RWPE2 (cell line): Measurements from ENCODE around the gene NEDD4L.

Experiments used
- ATAC-seq: fragments of 200-7000 bp; cut with Tn5 transposase; 3 replicates; pipeline ENCODE4 v1.9.1; 2021; ENCODE audit warnings: low read depth
- DNase-seq: peaks from one replicate; pipeline ENCODE4 v3.0.0-alpha.2; 2020; ENCODE audit warnings: low spot score
- H3K27ac ChIP-seq: fragments of 450-650 bp; 2 replicates; pipeline ENCODE4 v1.5.1; 2017; ENCODE audit warnings: mild to moderate bottlenecking; ENCODE audit not compliant: poor library complexity, severe bottlenecking
- H3K27me3 ChIP-seq: fragments of 250-450 bp; sonication (Bioruptor Pico); 2 replicates; pipeline ENCODE4 v1.5.1; 2021; ENCODE audit warnings: mild to moderate bottlenecking, moderate library complexity; ENCODE audit not compliant: insufficient read depth, poor library complexity, severe bottlenecking
- H3K36me3 ChIP-seq: fragments of 250-450 bp; sonication (Bioruptor Pico); 2 replicates; pipeline ENCODE4 v1.5.1; 2020; ENCODE audit warnings: low read depth, mild to moderate bottlenecking, moderate library complexity
- H3K4me1 ChIP-seq: fragments of 250-450 bp; sonication (Bioruptor Pico); 2 replicates; pipeline ENCODE4 v1.5.1; 2021; ENCODE audit warnings: mild to moderate bottlenecking, moderate library complexity; ENCODE audit not compliant: insufficient read depth, poor library complexity, severe bottlenecking
- H3K4me3 ChIP-seq: fragments of 250-450 bp; sonication (Bioruptor Pico); 2 replicates; pipeline ENCODE4 v1.5.1; 2021; ENCODE audit warnings: mild to moderate bottlenecking, moderate library complexity; ENCODE audit not compliant: severe bottlenecking
- H3K9me3 ChIP-seq: fragments of 250-450 bp; sonication (Bioruptor Pico); 2 replicates; pipeline ENCODE4 v1.5.1; 2021; ENCODE audit warnings: mild to moderate bottlenecking, moderate library complexity; ENCODE audit not compliant: severe bottlenecking
- TF ChIP-seq, protein P1 (sequence below): fragments of 450-650 bp; IDR thresholded peaks from one replicate; pipeline ENCODE4 v1.5.1; 2017; ENCODE audit warnings: mild to moderate bottlenecking, moderate library complexity; ENCODE audit not compliant: poor library complexity, severe bottlenecking

Gene NEDD4L

DNA sequence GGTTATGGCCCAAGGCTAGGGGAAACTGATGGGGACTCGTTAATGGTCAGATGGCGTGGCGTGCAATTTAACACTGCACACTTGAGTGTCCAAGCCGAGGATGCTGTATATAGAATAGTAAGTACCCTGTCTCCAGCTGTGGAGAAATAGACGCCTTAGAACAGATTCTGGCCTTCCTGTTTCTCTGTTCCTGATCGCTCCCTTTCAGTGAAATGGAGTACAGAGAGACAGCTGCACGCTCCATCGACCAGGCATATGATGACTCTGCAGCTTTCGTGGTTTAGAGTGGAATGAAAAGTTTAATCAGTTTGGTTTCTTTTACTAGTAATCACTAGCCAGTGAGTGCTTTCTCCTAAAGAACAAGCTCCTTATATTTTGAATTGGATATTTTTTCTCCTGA is 213.4 kb downstream of the NEDD4L start:
- Histone ChIP-seq H3K4me3 (no peak overlapping the region), H3K4me1 (peaks cover 37% of the 10 kb centered on the region), H3K9me3 (no peaks in the 10 kb centered on the region), H3K27me3 (no peaks in the 10 kb centered on the region), H3K27ac (no peak overlapping the region), H3K36me3 (peaks cover 60% of the 10 kb centered on the region)
- TF ChIP-seq, protein P1, sequence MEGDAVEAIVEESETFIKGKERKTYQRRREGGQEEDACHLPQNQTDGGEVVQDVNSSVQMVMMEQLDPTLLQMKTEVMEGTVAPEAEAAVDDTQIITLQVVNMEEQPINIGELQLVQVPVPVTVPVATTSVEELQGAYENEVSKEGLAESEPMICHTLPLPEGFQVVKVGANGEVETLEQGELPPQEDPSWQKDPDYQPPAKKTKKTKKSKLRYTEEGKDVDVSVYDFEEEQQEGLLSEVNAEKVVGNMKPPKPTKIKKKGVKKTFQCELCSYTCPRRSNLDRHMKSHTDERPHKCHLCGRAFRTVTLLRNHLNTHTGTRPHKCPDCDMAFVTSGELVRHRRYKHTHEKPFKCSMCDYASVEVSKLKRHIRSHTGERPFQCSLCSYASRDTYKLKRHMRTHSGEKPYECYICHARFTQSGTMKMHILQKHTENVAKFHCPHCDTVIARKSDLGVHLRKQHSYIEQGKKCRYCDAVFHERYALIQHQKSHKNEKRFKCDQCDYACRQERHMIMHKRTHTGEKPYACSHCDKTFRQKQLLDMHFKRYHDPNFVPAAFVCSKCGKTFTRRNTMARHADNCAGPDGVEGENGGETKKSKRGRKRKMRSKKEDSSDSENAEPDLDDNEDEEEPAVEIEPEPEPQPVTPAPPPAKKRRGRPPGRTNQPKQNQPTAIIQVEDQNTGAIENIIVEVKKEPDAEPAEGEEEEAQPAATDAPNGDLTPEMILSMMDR: no peak
- DNase-seq: no peak
- ATAC-seq: no peak

DNA sequence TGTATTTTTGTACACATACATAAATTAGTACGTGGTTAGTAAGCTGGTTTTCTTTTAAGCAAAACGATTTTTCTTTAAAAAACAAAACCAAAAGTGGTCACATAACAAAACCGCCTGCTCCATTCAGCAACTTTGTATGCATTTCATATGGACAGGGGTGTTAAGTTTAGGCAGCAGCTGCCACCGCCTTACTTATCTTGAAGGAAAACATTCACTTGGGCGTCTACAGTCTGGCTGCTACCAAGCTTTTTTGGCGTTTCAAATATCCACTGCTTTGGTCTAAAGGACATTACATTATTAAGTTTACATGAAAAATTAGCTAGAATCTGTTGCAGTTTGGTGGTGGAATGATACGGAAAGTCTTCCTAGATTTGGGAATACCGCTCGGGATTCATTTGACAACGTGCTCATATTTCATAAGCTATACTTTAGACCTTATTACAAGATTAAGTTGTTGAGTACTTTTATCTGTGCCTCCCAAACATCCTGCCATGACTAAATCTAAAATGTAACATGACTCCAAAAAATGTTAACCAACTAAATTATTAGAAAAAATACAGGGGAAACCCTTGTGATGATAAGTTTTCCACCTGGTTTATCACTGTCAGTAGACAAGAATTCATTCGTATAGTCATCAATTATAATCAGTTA is 214.8 kb downstream of the NEDD4L start:
- TF ChIP-seq, protein P1: no peak
- DNase-seq: no peak
- Histone ChIP-seq H3K4me3 (no peak overlapping the region), H3K36me3 (peaks cover 47% of the 10 kb centered on the region), H3K9me3 (no peaks in the 10 kb centered on the region), H3K27ac (peak overlapping the region; percentile 95), H3K27me3 (no peaks in the 10 kb centered on the region), H3K4me1 (peaks cover 36% of the 10 kb centered on the region)
- ATAC-seq: no peak

DNA sequence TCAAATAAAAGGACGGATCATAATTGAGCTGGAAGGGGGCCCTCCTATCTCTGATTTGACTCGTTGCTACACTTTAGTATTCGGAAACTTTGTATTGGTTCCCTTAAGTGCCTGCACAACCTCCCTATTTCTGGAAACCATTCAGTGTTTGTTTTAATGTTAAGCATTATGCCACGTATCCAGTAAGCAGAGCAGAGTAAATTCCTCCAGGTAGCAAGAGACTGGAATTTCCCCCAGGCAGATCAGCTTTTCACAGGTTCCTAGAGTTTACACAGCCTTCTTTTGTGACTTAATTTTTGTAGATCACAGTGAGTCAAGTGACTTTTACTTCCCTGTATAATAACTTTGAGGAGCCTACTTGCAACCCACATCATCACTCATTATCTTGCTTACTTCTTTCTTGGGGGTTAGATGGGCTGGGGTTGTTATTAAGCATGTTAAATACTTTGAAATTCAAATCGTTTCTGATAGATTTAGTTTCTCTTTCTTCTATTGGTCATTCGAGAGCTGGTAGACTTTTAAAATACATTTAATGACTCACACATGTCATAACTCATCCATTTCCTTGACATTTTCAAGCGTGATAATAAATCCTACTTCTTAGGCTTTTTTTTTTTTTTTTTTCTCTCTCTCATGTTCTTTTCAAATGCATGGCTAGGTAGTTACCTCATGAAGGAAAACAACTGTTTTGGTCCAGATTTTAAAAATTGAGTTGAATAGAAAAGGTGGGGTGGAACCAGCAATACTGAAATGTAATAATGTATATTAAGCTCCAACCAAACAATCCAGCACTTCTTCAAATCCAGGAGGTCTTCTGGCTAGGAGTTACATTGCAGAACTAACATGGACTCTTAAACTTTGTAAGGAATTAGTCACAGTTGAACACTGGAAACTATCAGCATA is 219.3 kb downstream of the NEDD4L start:
- DNase-seq (no peak), ATAC-seq (peak; percentile 89)
- Histone ChIP-seq H3K27ac (peak overlapping the region; percentile 95), H3K9me3 (no peaks in the 10 kb centered on the region), H3K4me1 (peaks cover 78% of the 10 kb centered on the region), H3K4me3 (peak overlapping the region; percentile 18), H3K27me3 (no peaks in the 10 kb centered on the region), H3K36me3 (peaks cover 32% of the 10 kb centered on the region)
- TF ChIP-seq, protein P1: no peak

DNA sequence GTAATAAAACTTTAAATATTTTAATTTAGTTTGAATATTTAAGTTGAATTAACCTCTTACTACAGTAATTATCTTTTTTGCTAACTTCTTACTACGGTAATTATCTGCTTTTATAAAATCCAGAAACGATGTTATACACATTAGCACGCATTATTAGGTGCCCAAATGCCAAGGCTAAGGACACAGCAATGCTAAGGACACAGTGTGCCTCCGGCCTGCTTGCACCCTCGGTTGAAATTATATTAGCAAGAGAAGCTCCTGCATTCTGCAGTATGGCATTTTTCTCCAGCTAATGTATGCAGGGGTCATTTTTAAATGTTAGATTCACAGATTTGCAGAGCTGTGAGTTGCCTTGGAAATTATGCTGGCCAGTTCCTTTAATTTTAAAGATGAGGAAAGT is 220.0 kb downstream of the NEDD4L start:
- ATAC-seq: no peak
- peaks cover 86% of the 10 kb centered on the region for H3K4me1 ChIP-seq
- no peak for DNase-seq
- no peaks in the 10 kb centered on the region for H3K9me3 ChIP-seq
- peak overlapping the region; percentile 95 for H3K27ac ChIP-seq
- peaks cover 26% of the 10 kb centered on the region for H3K36me3 ChIP-seq
- no peaks in the 10 kb centered on the region for H3K27me3 ChIP-seq
- H3K4me3 ChIP-seq: no peak overlapping the region
- TF ChIP-seq, protein P1: no peak
